ENCODE measurements around the gene CCSER2. TPM values are rescaled to one million over a fixed set of nuclear protein-coding genes. Genes with fewer than 3 reads are reported as not detected.

CCSER2 gene
- total RNA-seq, 1 donor from 2014 or later: 80.2 TPM

- Mint-ChIP-seq H3K27ac (ENCODE audit: unreplicated experiment) (no peak overlapping the region), H3K4me3 (ENCODE audit: unreplicated experiment) (no peak overlapping the region), H3K4me1 (ENCODE audit: unreplicated experiment) (peaks cover 17% of the 10 kb centered on the region), H3K36me3 (ENCODE audit: low read depth, unreplicated experiment) (no peaks in the 10 kb centered on the region), H3K27me3 (ENCODE audit: unreplicated experiment) (peaks cover 5% of the 10 kb centered on the region), H3K9me3 (ENCODE audit: unreplicated experiment) (no peaks in the 10 kb centered on the region)
- TF ChIP-seq CTCF (IDR thresholded peaks at IDR 0.05; ENCODE audit: unreplicated experiment): no peak
- DNase-seq (ENCODE audit: low spot score): no peak
Observed at GRCh38 chr10:84540022-84540616, 211.7 kb downstream of the CCSER2 start.

- peak; percentile 89 for DNase-seq (ENCODE audit: low spot score)
- H3K36me3 Mint-ChIP-seq (ENCODE audit: low read depth, unreplicated experiment): no peaks in the 10 kb centered on the region
- H3K4me3 Mint-ChIP-seq (ENCODE audit: unreplicated experiment): peak overlapping the region; percentile 49
- no peaks in the 10 kb centered on the region for H3K9me3 Mint-ChIP-seq (ENCODE audit: unreplicated experiment)
- peaks cover 17% of the 10 kb centered on the region for H3K4me1 Mint-ChIP-seq (ENCODE audit: unreplicated experiment)
- H3K27me3 Mint-ChIP-seq (ENCODE audit: unreplicated experiment): peaks cover 5% of the 10 kb centered on the region
- H3K27ac Mint-ChIP-seq (ENCODE audit: unreplicated experiment): no peak overlapping the region
- peak; percentile 79 for TF ChIP-seq CTCF (IDR thresholded peaks at IDR 0.05; ENCODE audit: unreplicated experiment)
Observed at GRCh38 chr10:84540617-84541288, 212.4 kb downstream of the CCSER2 start.

- no peak for TF ChIP-seq CTCF (IDR thresholded peaks at IDR 0.05; ENCODE audit: unreplicated experiment)
- peak overlapping the region; percentile 49 for H3K4me3 Mint-ChIP-seq (ENCODE audit: unreplicated experiment)
- H3K9me3 Mint-ChIP-seq (ENCODE audit: unreplicated experiment): no peaks in the 10 kb centered on the region
- no peak for DNase-seq (ENCODE audit: low spot score)
- H3K4me1 Mint-ChIP-seq (ENCODE audit: unreplicated experiment): peaks cover 17% of the 10 kb centered on the region
- H3K27me3 Mint-ChIP-seq (ENCODE audit: unreplicated experiment): peaks cover 3% of the 10 kb centered on the region
- H3K36me3 Mint-ChIP-seq (ENCODE audit: low read depth, unreplicated experiment): no peaks in the 10 kb centered on the region
- H3K27ac Mint-ChIP-seq (ENCODE audit: unreplicated experiment): no peak overlapping the region
Observed at GRCh38 chr10:84541289-84541637, 212.9 kb downstream of the CCSER2 start.

GRCh38 chr10:84542522-84543490 lies 214.4 kb downstream of the CCSER2 start:
- Mint-ChIP-seq H3K4me1 (ENCODE audit: unreplicated experiment) (peaks cover 7% of the 10 kb centered on the region), H3K36me3 (ENCODE audit: low read depth, unreplicated experiment) (no peaks in the 10 kb centered on the region), H3K4me3 (ENCODE audit: unreplicated experiment) (no peak overlapping the region), H3K27ac (ENCODE audit: unreplicated experiment) (no peak overlapping the region), H3K27me3 (ENCODE audit: unreplicated experiment) (peaks cover 3% of the 10 kb centered on the region), H3K9me3 (ENCODE audit: unreplicated experiment) (no peaks in the 10 kb centered on the region)
- no peak for TF ChIP-seq CTCF (IDR thresholded peaks at IDR 0.05; ENCODE audit: unreplicated experiment)
- no peak for DNase-seq (ENCODE audit: low spot score)
